HepG2 (cell line): ENCODE data around the gene VPS18. TPM values are rescaled to one million over a fixed set of nuclear protein-coding genes. Genes with fewer than 3 reads are reported as not detected.

Experiments used
- AFF4 ChIP-seq: sonication (generic); formaldehyde crosslinking; IDR thresholded peaks from 2 replicates; pipeline ENCODE4 v1.4.0; 2020; ENCODE audit warnings: missing genetic modification reagents
- ATF7-NPFF ChIP-seq: sonication (generic); formaldehyde crosslinking; IDR thresholded peaks from 2 replicates; pipeline ENCODE4 v1.8.1; 2023; ENCODE audit warnings: mild to moderate bottlenecking, low read depth, missing genetic modification reagents, moderate library complexity
- E2F5 ChIP-seq: sonication (generic); formaldehyde crosslinking; conservative IDR thresholded peaks from 2 replicates; pipeline ENCODE4 v1.4.0; 2020; ENCODE audit warnings: missing genetic modification reagents
- HDAC2 ChIP-seq: sonication (generic); formaldehyde crosslinking; IDR thresholded peaks from 2 replicates; pipeline ENCODE4 v1.4.0; 2020; ENCODE audit warnings: missing genetic modification reagents
- RARA ChIP-seq: IDR thresholded peaks from 2 replicates; pipeline ENCODE4 v1.6.1; 2016; ENCODE audit warnings: missing genetic modification reagents, missing compliant biosample characterization
- ZHX2 ChIP-seq, 2 experiments: sonication (generic) in 1 of 2; formaldehyde crosslinking in 1 of 2; IDR thresholded peaks; 2 replicates each; pipeline versions ENCODE4 v1.6.1 to v1.9.0; 2014 to 2022; ENCODE audit warnings: antibody characterized with exemption in 1 of 2, borderline replicate concordance in 1 of 2, inconsistent platforms in 1 of 2, low read depth in 1 of 2, missing genetic modification reagents in 1 of 2
- ZNF276 ChIP-seq: sonication (generic); formaldehyde crosslinking; IDR thresholded peaks from 2 replicates; pipeline ENCODE4 v1.4.0; 2020; ENCODE audit warnings: mild to moderate bottlenecking, low read depth, missing genetic modification reagents
- ZNF292 ChIP-seq: sonication (generic); formaldehyde crosslinking; IDR thresholded peaks from 2 replicates; pipeline ENCODE4 v1.8.1; 2022; ENCODE audit warnings: mild to moderate bottlenecking, low read depth, missing genetic modification reagents, borderline replicate concordance
- ZNF605 ChIP-seq: sonication (generic); formaldehyde crosslinking; IDR thresholded peaks from 2 replicates; pipeline ENCODE4 v1.8.0; 2022; ENCODE audit warnings: mild to moderate bottlenecking, missing genetic modification reagents
- ZNF607 ChIP-seq: sonication (generic); formaldehyde crosslinking; IDR thresholded peaks from 2 replicates; pipeline ENCODE4 v1.5.1; 2020; ENCODE audit warnings: missing genetic modification reagents, mild to moderate bottlenecking, borderline replicate concordance
- polyA plus RNA-seq, 8 experiments: library from polyadenylated mRNA; depleted of rRNA in 3 of 8; stranded (reverse) in 7 of 8; unstranded in 1 of 8; fragments of >200 nt; fragmentation: Illumina TruSeq in 4 of 8; extraction: Trizol in 4 of 8; gene quantifications; 2 replicates each; pipeline versions ENCODE4 v1.2.1 to v1.2.3, GENCODE V29; 2011 to 2016; ENCODE audit warnings: low read depth in 4 of 8, missing spikeins in 1 of 8, mixed read lengths in 1 of 8; ENCODE audit not compliant: insufficient read depth in 1 of 8
- total RNA-seq, 5 experiments: library from RNA; depleted of rRNA; stranded (reverse); fragments of >200 nt; fragmentation: Illumina TruSeq; extraction: Trizol; gene quantifications; 2 replicates each; pipeline ENCODE4 v1.2.3, GENCODE V29; 2016; ENCODE audit warnings: low read depth in 1 of 5

VPS18 gene
- total and polyA plus RNA-seq, 2 of the 13 experiments (the other 11 are each of a cell fraction or from before 2014, with no cell fraction given) = 5.8 to 17.0 TPM

- TF ChIP-seq AFF4 (CRISPR knock-in tag) (no peak), ZNF292 (no peak), ZHX2 (IDR thresholded peaks at IDR 0.05; ENCODE audit: low read depth) (no peak), ZHX2 (CRISPR knock-in tag; IDR thresholded peaks at IDR 0.05; ENCODE audit: borderline replicate concordance) (no peak), E2F5 (CRISPR knock-in tag) (no peak), HDAC2 (CRISPR knock-in tag) (peak; percentile 23; the same call in 1 of the 2 replicates), RARA (no peak), ZNF605 (CRISPR knock-in tag) (0 out of 2 replicates have a peak, but pooled peaks have one; percentile 57), ZNF607 (no peak), ATF7-NPFF (CRISPR knock-in tag) (no peak), ZNF276 (CRISPR knock-in tag) (no peak)
Measured at GRCh38 chr15:40857601-40858341, 36.5 kb upstream of the VPS18 start (continued).
